GM12878 (cell line): ENCODE results near the gene ARHGEF25.

Experiments
- CHD4 ChIP-seq: fragments of 200-600 bp; sonication (generic); IDR thresholded peaks from 2 replicates; pipeline ENCODE4 v1.6.1; 2016; ENCODE audit warnings: mild to moderate bottlenecking
- CTCF ChIP-seq, 3 experiments: IDR thresholded peaks in 2 of 3; conservative IDR thresholded peaks in 1 of 3; 2 replicates each; pipeline ENCODE4 v1.5.1; 2011; ENCODE audit warnings: low read depth in 3 of 3, low read length in 3 of 3, mild to moderate bottlenecking in 3 of 3, control low read depth in 2 of 3, moderate library complexity in 2 of 3, inconsistent platforms in 1 of 3, mixed read lengths in 1 of 3; ENCODE audit not compliant: control insufficient read depth in 2 of 3, insufficient read depth in 1 of 3; ENCODE audit errors: extremely low read depth in 1 of 3
- EP300 ChIP-seq, 2 experiments: fragments of 150-350 bp in 1 of 2; IDR thresholded peaks; 2 replicates each; pipeline ENCODE4 v1.6.1; 2011 to 2012; ENCODE audit warnings: low read depth in 2 of 2, low read length in 2 of 2, borderline replicate concordance in 1 of 2, improper control_type of control experiment in 1 of 2, inconsistent platforms in 1 of 2; ENCODE audit not compliant: control insufficient read depth in 1 of 2
- EZH2 ChIP-seq: IDR thresholded peaks from 2 replicates; pipeline ENCODE4 v1.6.1; 2012; ENCODE audit warnings: low read depth, mild to moderate bottlenecking, control low read depth, inconsistent platforms, low read length, borderline replicate concordance; ENCODE audit not compliant: control insufficient read depth
- FOXK2 ChIP-seq: fragments of 450-650 bp; IDR thresholded peaks from 2 replicates; pipeline ENCODE4 v1.6.1; 2017; ENCODE audit warnings: mild to moderate bottlenecking, moderate library complexity
- NKRF ChIP-seq: fragments of 450-650 bp; conservative IDR thresholded peaks from 2 replicates; pipeline ENCODE4 v1.6.1; 2017; ENCODE audit warnings: mild to moderate bottlenecking, moderate library complexity
- POLR2A ChIP-seq: IDR thresholded peaks from 2 replicates; pipeline ENCODE4 v1.6.1; 2011; ENCODE audit warnings: low read depth, mild to moderate bottlenecking, low read length
- POLR2AphosphoS2 ChIP-seq: IDR thresholded peaks from 2 replicates; pipeline ENCODE4 v1.6.1; 2011; ENCODE audit warnings: low read depth, mild to moderate bottlenecking, low read length, improper control_type of control experiment, moderate library complexity
- POU2F2 ChIP-seq: IDR thresholded peaks from 3 replicates; pipeline ENCODE4 v1.6.1; 2011; ENCODE audit warnings: low read depth, mild to moderate bottlenecking, low read length, borderline replicate concordance
- TCF12 ChIP-seq: IDR thresholded peaks from 2 replicates; pipeline ENCODE4 v1.6.1; 2011; ENCODE audit warnings: low read depth, mild to moderate bottlenecking, low read length
- ZBED1 ChIP-seq: IDR thresholded peaks from 2 replicates; pipeline ENCODE4 v1.6.1; 2016; ENCODE audit warnings: borderline replicate concordance
- ZSCAN29 ChIP-seq: fragments of 450-650 bp; IDR thresholded peaks from 2 replicates; pipeline ENCODE4 v1.6.1; 2017; ENCODE audit warnings: mild to moderate bottlenecking, moderate library complexity

GRCh38 chr12:57581802-57582201 is 29.4 kb upstream of the ARHGEF25 start:
- TF ChIP-seq FOXK2 (no peak), ZSCAN29 (no peak), CHD4 (no peak), POLR2A (no peak), POU2F2 (no peak), POLR2AphosphoS2 (no peak), ZBED1 (no peak), CTCF (IDR thresholded peaks at IDR 0.05 in 2 of 3, conservative IDR thresholded peaks at IDR 0.05 in 1 of 3; ENCODE audit: control insufficient read depth in 2 of 3, extremely low read depth in 1 of 3, insufficient read depth in 1 of 3, low read depth in 3 of 3, low read length in 3 of 3) (no peak), EZH2 (no peak), EP300 (IDR thresholded peaks at IDR 0.05; ENCODE audit: borderline replicate concordance in 1 of 2, control insufficient read depth in 1 of 2, low read depth in 2 of 2, low read length in 2 of 2) (no peak), NKRF (no peak), TCF12 (no peak)
